ENCODE results near the gene DNAL4.

Gene DNAL4

GRCh38 chr22:38756711-38757463 lies 37.1 kb downstream of the DNAL4 start:
- DNase-seq, result no peak

GRCh38 chr22:38755911-38756532 lies 37.9 kb downstream of the DNAL4 start, which contains the start of gene SUN2:
Gene SUN2 (minus strand): TSS chr22:38755998. CDS start chr22:38752628, 3,370 bp downstream.
- peak; percentile 95 for DNase-seq

GRCh38 chr22:38755155-38755910 lies 38.6 kb downstream of the DNAL4 start:
- peak in 1 of 2 donors; percentile 48 for DNase-seq

- DNase-seq, result peak; percentile 32 to 33
Observed at GRCh38 chr22:38754751-38755154, 39.2 kb downstream of the DNAL4 start.

- no peak for DNase-seq
Observed at GRCh38 chr22:38753948-38754750, 39.8 kb downstream of the DNAL4 start.

- peak; percentile 48 to 60 for DNase-seq
Observed at GRCh38 chr22:38751422-38752346, 42.3 kb downstream of the DNAL4 start.

- DNase-seq, result no peak
Observed at GRCh38 chr22:38751066-38751421, 42.9 kb downstream of the DNAL4 start.

- no peak for DNase-seq
Observed at GRCh38 chr22:38750638-38751037, 43.3 kb downstream of the DNAL4 start.

GRCh38 chr22:38750104-38750503 lies 43.8 kb downstream of the DNAL4 start:
- DNase-seq, result no peak

- no peak for DNase-seq
Observed at GRCh38 chr22:38748487-38749136, 45.3 kb downstream of the DNAL4 start.

GRCh38 chr22:38745676-38746460 lies 48.1 kb downstream of the DNAL4 start:
- DNase-seq, result no peak

- no peak for DNase-seq
Observed at GRCh38 chr22:38744981-38745380, 49.0 kb downstream of the DNAL4 start.

GRCh38 chr22:38742176-38742942 lies 51.6 kb downstream of the DNAL4 start:
- no peak for DNase-seq

- no peak for DNase-seq
Observed at GRCh38 chr22:38741576-38741975, 52.4 kb downstream of the DNAL4 start.

GRCh38 chr22:38741166-38741565 lies 52.8 kb downstream of the DNAL4 start:
- DNase-seq, result no peak

- no peak for DNase-seq
Observed at GRCh38 chr22:38740754-38741153, 53.2 kb downstream of the DNAL4 start.

GRCh38 chr22:38740116-38740723 lies 53.7 kb downstream of the DNAL4 start:
- DNase-seq, result no peak

GRCh38 chr22:38739300-38740055 lies 54.5 kb downstream of the DNAL4 start:
- DNase-seq, result no peak

Data from activated CD4-positive, alpha-beta T cell treated with anti-CD3 and anti-CD28 coated beads for 4 hours (primary cell).